ENCODE data around the gene KRT76. TPM values are rescaled to one million over a fixed set of nuclear protein-coding genes. Genes with fewer than 3 reads are reported as not detected.
A peak's percentile ranks its signal among the peaks of the same experiment; 100 is the strongest.

The KRT76 gene
- polyA plus RNA-seq, 1 donor (not counting 4 experiments of a cell fraction or from before 2014, with no cell fraction given), result not detected

DNA sequence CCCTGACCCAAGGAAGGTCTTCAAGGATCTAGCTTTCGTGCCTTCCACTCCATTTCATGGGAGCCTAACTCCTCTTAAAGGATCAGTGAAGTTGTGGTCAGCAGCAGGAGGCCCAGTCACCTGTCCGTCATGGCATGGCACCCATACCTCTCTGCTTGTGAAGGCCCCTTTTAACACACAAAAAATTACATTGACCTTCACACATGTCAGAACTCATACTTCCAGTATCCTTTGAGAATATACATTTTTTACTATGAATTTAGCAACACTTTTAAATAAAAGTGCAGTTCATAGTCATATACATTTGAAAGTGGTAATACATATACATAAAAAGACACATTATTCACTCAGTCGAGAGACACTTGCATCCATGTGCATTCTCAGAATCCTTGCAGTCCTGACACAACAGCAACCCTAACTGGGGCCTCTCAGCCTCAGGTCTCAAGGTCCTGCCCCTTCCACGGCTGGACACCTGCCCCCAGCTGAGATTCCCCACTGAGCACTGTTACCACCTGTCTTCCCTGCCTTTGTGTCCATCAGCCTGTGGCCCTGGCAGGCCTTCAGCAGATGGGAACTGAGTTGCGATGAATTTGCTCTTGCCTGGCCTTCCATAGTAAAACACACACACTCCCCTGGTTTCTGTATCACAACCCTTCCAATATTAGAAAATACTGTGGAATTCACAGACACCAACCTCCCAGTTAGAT lies 22.5 kb upstream of the KRT76 start:
- peak overlapping the region; percentile 52 for H3K4me2 ChIP-seq (ENCODE audit: control insufficient read depth, extremely low read depth, insufficient read depth, low read depth, low read length)
- no peak for FAIRE-seq
- dilution Hi-C loops (cut with MboI; ENCODE audit: extremely low pct_ligation_motif_present, low sequenced_read_pairs), result no loop called here
- H3K9me1 ChIP-seq (ENCODE audit: control insufficient read depth, extremely low read depth, insufficient read depth, low read length), result no peaks in the 10 kb centered on the region
- no peaks in the 10 kb centered on the region for H3K9me3 ChIP-seq (ENCODE audit: control insufficient read depth, low read depth, low read length)
- TF ChIP-seq, protein P1, sequence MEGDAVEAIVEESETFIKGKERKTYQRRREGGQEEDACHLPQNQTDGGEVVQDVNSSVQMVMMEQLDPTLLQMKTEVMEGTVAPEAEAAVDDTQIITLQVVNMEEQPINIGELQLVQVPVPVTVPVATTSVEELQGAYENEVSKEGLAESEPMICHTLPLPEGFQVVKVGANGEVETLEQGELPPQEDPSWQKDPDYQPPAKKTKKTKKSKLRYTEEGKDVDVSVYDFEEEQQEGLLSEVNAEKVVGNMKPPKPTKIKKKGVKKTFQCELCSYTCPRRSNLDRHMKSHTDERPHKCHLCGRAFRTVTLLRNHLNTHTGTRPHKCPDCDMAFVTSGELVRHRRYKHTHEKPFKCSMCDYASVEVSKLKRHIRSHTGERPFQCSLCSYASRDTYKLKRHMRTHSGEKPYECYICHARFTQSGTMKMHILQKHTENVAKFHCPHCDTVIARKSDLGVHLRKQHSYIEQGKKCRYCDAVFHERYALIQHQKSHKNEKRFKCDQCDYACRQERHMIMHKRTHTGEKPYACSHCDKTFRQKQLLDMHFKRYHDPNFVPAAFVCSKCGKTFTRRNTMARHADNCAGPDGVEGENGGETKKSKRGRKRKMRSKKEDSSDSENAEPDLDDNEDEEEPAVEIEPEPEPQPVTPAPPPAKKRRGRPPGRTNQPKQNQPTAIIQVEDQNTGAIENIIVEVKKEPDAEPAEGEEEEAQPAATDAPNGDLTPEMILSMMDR (optimal IDR thresholded peaks at IDR 0.05 in 1 of 3, IDR thresholded peaks at IDR 0.05 in 1 of 3, conservative IDR thresholded peaks at IDR 0.05 in 1 of 3; ENCODE audit: extremely low read depth in 1 of 3, insufficient read depth in 2 of 3, low read length in 3 of 3), result no peak
- TF ChIP-seq EZH2 (IDR thresholded peaks at IDR 0.05; ENCODE audit: low read length), result no peak
- H3K27me3 ChIP-seq (ENCODE audit: control insufficient read depth, extremely low read depth, insufficient read depth, low read length), result no peaks in the 10 kb centered on the region
- H3K36me3 ChIP-seq (ENCODE audit: control insufficient read depth in 2 of 2, extremely low read depth in 1 of 2, insufficient read depth in 2 of 2, low read length in 2 of 2), result no peaks in the 10 kb centered on the region
- H3K27ac ChIP-seq (ENCODE audit: control insufficient read depth, insufficient read depth, low read length), result no peak overlapping the region
- H3K79me2 ChIP-seq (ENCODE audit: control insufficient read depth, insufficient read depth, low read length), result no peaks in the 10 kb centered on the region
- H2AFZ ChIP-seq (ENCODE audit: control insufficient read depth, low read length), result no peak overlapping the region
- H3K9ac ChIP-seq (ENCODE audit: control insufficient read depth, extremely low read depth, insufficient read depth, low read length), result no peak overlapping the region
- no peak for DNase-seq (ENCODE audit: low read depth, low spot score)
- peaks cover 31% of the 10 kb centered on the region for H3K4me1 ChIP-seq (ENCODE audit: control insufficient read depth, extremely low read depth, insufficient read depth, low read length)
- no peak overlapping the region for H3K4me3 ChIP-seq (ENCODE audit: control insufficient read depth in 2 of 3, extremely low read depth in 1 of 3, insufficient read depth in 2 of 3, low read depth in 1 of 3, low read length in 3 of 3)
- no peaks in the 10 kb centered on the region for H4K20me1 ChIP-seq (ENCODE audit: control insufficient read depth, extremely low read depth, insufficient read depth, low read length)

DNA sequence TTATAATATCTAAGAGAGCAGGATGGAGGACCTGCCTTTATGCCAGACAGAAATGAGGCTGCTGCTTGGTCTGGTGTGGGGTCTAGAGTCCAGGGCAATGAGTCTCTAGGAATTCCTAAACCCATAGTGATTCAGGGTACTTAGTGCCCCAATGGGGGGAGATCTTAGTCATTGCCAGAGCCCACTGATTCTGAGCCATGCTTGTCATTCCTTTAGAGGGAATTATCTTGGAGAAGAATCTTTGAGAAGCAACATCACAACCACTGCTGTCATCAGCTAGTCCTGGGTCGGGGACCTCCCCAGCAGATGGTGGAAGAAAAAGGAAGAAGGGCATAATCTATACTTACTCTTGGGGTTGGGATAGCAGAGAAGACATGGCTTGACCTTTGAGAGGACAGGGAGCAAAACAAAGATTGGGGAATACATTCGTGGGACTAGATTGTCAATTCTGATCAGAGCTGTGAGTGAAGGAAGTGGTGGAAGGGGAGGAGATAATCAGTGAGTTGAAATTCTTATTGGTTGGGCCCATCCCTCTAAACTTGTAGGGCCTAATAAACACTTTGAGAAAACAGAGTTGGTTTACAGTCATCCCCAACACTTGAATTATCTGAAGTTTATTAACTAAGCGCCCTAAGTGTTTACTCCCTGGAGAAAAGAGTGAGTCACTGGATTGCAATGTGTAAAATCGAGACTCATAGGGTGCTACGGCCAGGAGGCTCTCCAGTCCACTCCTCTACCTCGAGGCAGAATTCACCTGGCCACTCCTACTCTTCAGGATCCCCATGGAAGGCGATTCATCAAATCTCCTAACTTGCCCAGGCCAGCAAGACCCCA lies 21.7 kb upstream of the KRT76 start:
- Histone ChIP-seq H3K4me2 (ENCODE audit: control insufficient read depth, extremely low read depth, insufficient read depth, low read depth, low read length) (peak overlapping the region; percentile 52), H3K9me3 (ENCODE audit: control insufficient read depth, low read depth, low read length) (no peaks in the 10 kb centered on the region), H2AFZ (ENCODE audit: control insufficient read depth, low read length) (no peak overlapping the region), H3K27me3 (ENCODE audit: control insufficient read depth, extremely low read depth, insufficient read depth, low read length) (no peaks in the 10 kb centered on the region), H3K9ac (ENCODE audit: control insufficient read depth, extremely low read depth, insufficient read depth, low read length) (no peak overlapping the region), H3K27ac (ENCODE audit: control insufficient read depth, insufficient read depth, low read length) (peak overlapping the region; percentile 4), H3K79me2 (ENCODE audit: control insufficient read depth, insufficient read depth, low read length) (no peaks in the 10 kb centered on the region), H3K4me3 (ENCODE audit: control insufficient read depth in 2 of 3, extremely low read depth in 1 of 3, insufficient read depth in 2 of 3, low read depth in 1 of 3, low read length in 3 of 3) (no peak overlapping the region), H3K36me3 (ENCODE audit: control insufficient read depth in 2 of 2, extremely low read depth in 1 of 2, insufficient read depth in 2 of 2, low read length in 2 of 2) (no peaks in the 10 kb centered on the region), H4K20me1 (ENCODE audit: control insufficient read depth, extremely low read depth, insufficient read depth, low read length) (no peaks in the 10 kb centered on the region), H3K9me1 (ENCODE audit: control insufficient read depth, extremely low read depth, insufficient read depth, low read length) (no peaks in the 10 kb centered on the region), H3K4me1 (ENCODE audit: control insufficient read depth, extremely low read depth, insufficient read depth, low read length) (peaks cover 39% of the 10 kb centered on the region)
- no peak for TF ChIP-seq EZH2 (IDR thresholded peaks at IDR 0.05; ENCODE audit: low read length)
- dilution Hi-C loops (cut with MboI; ENCODE audit: extremely low pct_ligation_motif_present, low sequenced_read_pairs), result no loop called here
- DNase-seq (ENCODE audit: low read depth, low spot score) (peak; percentile 69), FAIRE-seq (peak; percentile 83)
